Measurements from ENCODE around the gene LIPA.

- TF ChIP-seq CTCF (IDR thresholded peaks at IDR 0.05) (no peak), POLR2A (IDR thresholded peaks at IDR 0.05) (no peak)
Observed at GRCh38 chr10:89165923-89166322, 85.7 kb downstream of the LIPA start.
